ENCODE data around the gene SOBP.

Gene SOBP

DNA sequence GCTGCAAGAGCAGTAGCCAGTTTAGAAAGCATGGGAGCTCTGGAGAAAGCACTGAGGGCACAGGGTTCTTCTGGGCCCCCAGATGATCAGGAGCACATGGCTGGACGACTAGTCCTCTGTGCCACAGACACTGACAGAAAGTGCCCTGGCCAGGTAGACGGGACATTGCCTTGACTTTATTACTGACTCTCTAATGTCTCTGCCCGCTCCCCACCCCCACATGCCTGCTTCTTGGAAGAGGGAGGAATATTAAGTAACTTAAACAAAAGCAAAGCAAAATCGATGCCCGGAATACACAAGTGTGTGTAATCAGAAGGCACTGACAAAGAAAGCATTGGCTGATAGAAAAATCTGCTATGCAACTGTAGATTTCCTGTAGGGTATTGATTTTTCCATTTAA is 99.3 kb downstream of the SOBP start:
- DNase-seq (ENCODE audit: low read depth): no peak

DNA sequence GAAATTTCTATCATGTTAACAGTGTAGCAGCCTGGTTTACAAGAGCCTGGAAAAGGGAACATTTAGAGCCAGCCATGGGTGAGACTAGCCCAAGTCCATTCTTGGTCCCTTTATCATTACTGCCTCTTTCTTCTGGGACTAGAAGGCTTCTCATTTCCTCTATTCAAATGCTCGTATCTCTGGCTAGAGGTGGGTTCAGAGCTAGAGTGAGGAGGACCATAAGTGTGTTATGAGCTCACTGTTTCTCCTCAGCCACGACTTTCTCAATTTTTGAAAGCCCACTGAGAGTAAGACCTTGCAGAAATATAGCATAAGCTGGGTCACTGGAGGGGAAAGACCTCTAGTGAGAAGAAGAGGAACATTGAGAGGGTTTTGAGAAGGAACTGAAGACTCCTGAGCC is 100.0 kb downstream of the SOBP start:
- no peak for DNase-seq (ENCODE audit: low read depth)

DNA sequence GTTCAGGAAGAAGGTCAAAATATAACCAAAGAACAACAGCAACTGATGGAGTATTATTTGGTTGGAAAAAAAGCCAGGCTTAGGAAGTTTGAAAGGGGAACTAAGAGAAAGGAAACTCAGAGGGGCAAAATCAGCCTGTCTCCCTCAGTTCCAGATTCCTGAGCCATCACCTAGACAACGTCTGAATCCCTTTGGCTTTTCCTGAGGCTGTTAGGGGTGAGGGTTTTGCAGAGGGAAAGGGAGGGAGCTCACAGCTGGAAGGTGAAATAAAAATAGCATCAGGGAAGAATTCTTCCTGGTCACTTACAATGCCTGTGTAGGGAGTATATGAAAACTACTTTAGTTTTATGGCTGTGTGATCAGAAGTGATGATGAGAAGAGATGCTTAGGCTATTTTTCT is 100.5 kb downstream of the SOBP start:
- DNase-seq (ENCODE audit: low read depth): no peak

DNA sequence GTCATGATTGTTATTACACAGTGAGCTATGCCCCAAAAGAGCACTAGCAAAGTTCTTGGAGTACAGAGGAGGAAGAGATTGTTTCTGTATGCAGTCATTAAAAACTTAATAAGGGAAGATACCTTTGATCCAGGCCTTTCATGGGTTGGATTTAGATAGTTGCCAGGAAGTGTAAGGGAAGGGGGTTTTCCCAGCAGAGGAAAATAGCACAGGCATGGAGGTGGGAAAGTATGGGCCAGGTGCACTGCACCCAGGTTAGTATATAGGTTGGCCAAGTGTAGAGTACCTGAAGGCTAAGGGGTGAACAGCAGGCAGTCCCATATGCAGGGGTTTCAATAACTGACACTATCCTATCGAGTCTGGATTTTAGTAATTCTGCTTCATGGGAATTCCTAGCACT is 101.4 kb downstream of the SOBP start:
- no peak for DNase-seq (ENCODE audit: low read depth)

DNA sequence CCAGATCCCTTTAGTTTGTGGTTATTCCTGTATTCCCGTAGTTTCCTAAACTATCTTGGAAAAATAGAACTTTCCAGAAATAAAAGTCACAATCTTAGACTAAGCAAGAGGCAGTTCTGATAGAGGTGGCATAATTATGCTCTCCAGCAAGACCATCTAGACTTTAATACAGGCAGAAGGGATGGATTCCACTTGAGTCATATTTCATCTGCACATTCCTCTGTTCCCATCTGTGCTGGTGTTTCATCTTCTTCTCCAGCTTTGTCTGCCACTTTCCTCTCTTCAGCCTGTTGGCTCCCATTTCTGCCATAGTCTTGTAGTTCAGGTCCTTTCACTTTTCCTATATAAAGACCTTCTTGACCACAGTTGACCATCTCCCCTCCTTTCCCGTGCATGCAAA is 102.9 kb downstream of the SOBP start:
- DNase-seq (ENCODE audit: low read depth): peak; percentile 1

DNA sequence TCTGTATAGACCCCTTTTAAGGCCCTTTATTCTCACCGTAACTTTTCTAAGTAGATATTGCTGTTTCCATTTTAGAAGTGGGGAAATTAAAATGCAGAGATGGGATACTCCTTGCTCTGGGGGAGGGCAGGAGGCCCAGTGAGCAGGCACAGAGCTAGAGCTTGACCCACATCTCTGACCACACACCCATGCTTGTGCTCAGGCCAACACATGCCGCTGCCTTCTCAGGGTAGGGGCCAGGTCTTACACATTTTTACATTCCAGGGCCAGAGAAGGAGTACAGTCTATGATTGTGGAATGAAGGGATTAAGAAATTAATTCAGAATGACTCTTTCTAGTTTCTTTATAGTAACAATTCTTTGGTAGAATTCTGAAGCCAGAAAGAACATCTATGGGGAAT is 104.8 kb downstream of the SOBP start:
- DNase-seq (ENCODE audit: low read depth): peak; percentile 10

GRCh38 chr6:107598091-107598490 is 108.2 kb downstream of the SOBP start:
- DNase-seq (ENCODE audit: low read depth): no peak

DNA sequence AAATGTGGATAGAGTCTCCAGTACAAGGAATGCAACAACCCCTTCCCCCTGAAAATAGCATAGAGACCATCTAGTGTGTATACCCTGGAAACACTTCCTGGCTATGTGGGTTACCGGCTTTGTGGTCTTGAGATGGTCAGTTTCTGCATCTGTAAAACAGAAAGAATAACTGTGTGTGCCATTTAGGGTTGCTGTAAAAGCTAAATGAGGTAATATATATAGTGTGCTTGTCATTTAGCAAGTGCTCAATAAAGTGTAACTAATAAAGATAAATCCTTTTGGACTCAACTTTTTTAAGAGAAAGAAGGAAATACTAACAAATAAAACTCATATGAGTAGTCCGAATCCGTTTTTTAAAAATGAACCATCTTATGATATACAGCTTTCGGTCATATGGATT is 109.1 kb downstream of the SOBP start:
- DNase-seq (ENCODE audit: low read depth): no peak

DNA sequence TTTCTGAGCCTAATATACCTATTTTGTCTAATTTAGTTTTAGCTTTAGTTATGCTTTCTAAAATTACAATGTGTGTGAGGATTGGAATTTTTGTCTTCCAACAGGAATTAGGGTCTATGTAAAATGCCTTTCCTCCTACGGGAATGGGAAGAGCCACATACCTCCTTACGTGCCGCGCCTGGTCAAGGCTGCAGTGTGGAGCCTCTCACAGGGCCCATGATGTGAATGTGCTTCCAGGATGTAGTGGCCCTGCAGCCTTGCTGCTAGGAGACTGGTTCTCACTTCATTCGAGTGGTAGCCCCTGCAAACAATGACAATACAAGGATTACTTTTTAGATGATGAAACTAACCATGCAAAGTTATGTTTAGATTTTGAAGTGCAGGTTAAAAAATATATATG is 110.2 kb downstream of the SOBP start:
- DNase-seq (ENCODE audit: low read depth): no peak

DNA sequence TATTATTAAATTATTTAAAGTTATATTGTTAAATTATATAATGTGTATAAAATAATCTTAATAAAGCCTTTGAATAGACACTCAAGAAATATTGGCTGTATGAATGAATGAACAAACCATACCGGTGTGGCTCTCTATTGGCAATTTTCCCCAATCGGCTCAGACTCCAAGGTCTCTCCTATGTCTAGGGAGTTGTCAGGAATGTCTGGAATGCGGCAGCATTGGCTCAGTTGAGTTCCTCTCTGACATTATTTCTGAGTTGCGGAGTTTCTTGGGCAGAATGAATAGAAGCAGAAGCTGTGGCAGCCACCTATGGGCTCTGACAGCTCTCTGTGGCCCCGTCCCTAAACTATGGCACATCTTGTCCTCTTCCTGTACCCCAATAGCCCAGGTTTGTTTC is 111.0 kb downstream of the SOBP start:
- peak; percentile 51 for DNase-seq (ENCODE audit: low read depth)

DNA sequence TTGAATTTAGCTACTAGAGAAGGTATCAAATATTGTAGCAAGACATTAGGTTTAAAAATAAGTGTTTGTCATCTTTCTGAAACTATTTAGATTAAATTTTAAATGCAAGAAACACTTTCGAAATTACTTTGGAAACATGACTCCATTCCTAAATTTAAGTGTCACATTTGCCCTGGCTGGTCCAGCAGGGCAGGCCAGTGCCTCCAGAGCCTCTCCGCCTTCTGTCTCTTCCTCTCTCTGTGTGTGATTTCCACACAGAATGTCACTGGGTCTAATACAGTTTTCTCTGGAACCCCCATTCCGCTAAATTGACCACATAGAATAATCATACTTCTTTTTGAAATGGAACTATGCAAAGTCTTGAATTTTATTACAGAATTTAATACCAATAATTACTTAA is 111.5 kb downstream of the SOBP start:
- DNase-seq (ENCODE audit: low read depth): no peak

- no peak for DNase-seq (ENCODE audit: low read depth)
Measured at GRCh38 chr6:107602321-107603005, 112.5 kb downstream of the SOBP start.

DNA sequence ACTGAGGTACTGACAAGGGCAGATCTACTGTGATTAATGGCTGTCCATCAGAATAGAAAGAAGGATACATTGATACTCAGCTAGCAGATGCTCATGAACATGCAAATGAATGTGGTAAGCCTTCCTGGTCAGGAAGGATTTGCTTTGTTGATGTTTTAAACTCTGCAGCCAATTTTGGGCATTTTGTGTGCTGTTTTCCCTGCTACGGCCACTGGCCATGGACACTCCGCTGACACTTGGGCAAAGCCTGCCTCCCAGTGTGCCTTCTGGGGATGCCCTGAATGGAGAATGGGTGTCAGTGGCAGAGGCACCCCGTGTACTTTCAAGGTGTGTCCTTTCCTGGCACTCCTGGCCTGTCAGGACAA is 113.1 kb downstream of the SOBP start:
- no peak for DNase-seq (ENCODE audit: low read depth)

DNA sequence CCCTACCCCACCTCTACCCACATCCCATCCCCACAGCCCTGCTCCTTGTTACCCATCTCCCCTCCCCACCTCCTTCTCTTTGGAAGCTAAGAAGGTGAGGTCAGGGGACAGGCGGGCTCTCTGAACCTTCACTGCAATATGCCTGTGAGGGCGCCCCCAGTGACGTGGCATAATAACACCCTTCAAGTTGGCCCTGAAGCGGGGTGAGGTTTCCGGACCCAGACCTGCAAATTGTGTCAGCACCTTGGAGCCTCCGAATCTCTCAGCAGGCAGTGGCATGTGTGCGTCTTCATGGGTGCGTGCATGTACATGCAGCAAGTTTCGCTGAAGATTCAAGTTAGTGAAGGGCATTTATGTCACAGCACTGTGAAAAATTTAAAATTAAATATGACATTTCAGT is 114.6 kb downstream of the SOBP start:
- DNase-seq (ENCODE audit: low read depth): no peak

- no peak for DNase-seq (ENCODE audit: low read depth)
Measured at GRCh38 chr6:107606407-107606806, 116.5 kb downstream of the SOBP start.

GRCh38 chr6:107607116-107607515 is 117.2 kb downstream of the SOBP start:
- no peak for DNase-seq (ENCODE audit: low read depth)

- DNase-seq (ENCODE audit: low read depth): no peak
Measured at GRCh38 chr6:107611094-107611810, 121.3 kb downstream of the SOBP start.

GRCh38 chr6:107612762-107613415 is 123.0 kb downstream of the SOBP start:
- DNase-seq (ENCODE audit: low read depth): no peak

DNA sequence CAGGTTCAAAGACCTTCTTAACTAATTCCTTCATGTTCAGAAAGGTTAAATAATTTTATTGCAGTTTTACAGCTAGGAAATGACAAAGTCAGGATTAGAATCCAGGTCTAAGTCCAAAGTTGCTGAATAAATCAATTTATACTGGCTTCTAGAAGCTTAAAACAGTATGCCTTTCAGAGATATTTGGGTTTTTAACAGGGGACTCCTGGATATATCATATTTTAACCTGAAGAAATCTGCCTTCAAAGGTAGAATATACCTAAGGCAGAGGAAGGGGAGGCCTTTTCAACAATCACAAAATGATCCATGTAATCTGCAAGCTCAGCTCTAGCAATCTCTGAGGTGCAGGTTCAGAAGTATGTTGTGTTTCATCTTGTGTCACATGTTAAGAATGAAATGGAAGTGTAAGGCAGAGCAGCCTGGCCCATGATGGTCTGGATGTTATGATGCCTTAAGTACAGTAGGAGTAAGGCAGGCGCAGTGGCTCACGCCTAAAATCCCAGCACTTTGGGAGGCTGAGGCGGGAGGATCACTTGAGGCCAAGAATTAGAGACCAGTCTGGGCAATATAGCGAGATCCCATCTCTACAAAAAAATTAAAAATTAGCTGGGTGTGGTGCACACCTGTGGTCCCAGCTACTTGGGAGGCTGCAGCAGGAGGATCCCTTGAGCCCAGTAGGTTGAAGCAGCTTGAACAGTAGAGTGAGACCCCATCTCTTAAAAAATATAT is 123.9 kb downstream of the SOBP start:
- DNase-seq (ENCODE audit: low read depth): no peak

- DNase-seq (ENCODE audit: low read depth): no peak
Measured at GRCh38 chr6:107614828-107615227, 124.9 kb downstream of the SOBP start.

DNA sequence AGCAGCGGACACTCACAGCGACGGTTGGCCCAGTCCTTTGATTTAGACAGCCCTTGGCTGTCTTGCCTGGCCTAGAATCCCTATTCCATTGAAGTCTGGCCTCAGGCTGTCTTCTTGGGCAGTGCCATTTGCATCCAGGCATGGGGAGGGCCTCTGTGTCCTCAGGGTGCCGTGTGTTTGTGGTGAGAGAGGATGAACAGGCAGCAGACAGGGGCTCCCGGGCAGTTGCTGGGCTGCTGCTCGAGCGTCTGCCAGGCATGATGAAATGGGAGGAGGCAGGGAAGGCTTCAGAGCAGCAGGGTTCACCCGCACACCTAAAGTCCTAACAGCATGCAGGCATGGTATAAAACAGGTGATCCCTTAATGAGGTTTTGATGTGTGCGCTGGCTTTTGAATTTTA is 126.9 kb downstream of the SOBP start:
- no peak for DNase-seq (ENCODE audit: low read depth)

- DNase-seq (ENCODE audit: low read depth): no peak
Measured at GRCh38 chr6:107617341-107617932, 127.5 kb downstream of the SOBP start.
